ENCODE results near the gene GJB4. TPM values are rescaled to one million over a fixed set of nuclear protein-coding genes. Genes with fewer than 3 reads are reported as not detected.
"Not testable (repeated sequence)": the region's sequence is repeated elsewhere in the genome, so short reads cannot be mapped to it uniquely, and the experiment has no call there.

GJB4 gene
- not detected for polyA plus RNA-seq (ENCODE audit: insufficient read length)

DNA sequence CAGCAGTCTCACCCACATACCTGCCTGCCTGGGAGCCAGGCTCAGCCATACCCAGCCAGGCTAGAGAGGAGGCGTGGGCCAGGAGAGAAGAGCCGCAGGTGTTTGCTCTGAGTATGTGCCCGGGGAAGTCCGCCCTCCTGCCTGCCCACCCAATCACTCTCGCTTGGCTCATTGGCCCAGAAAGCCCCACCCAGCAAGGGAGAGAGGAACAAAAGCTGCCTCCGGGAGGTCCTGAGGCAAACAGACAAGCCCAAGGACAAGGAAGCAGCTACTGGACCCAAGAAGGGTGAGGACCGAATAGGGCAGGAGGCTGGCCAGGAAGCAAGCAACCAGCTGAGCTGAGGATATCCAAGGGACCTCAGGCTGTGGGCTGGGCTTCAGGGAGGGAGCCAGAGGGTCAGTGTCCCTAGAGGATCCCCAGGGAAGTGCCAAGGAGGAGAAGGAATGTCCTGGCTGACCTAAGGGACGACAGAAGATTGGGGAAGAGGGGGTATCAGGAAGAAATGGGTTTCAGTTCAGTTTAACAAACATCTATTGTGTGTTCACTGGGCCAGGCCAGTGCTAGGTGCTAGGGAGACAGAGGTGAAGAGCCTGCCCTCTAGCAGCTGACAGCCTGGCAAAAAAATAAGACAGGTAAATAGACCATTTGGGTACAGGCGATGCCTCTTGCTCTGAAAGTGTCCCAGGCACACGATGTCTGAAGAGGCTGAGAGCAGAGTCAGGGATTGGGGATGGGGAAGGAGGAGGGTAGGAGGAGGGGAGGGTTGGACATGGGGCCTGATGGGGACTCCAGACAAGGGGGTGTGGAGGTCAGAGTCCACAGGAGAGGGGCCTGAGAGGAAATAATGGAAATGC, at the start of gene GJB4:
Gene GJB4 (plus strand): TSS at position 238 of the 855 bp plus-strand sequence. CDS start 1,515 bp downstream, outside the sequence.
- DNase-seq, result no peak

DNA sequence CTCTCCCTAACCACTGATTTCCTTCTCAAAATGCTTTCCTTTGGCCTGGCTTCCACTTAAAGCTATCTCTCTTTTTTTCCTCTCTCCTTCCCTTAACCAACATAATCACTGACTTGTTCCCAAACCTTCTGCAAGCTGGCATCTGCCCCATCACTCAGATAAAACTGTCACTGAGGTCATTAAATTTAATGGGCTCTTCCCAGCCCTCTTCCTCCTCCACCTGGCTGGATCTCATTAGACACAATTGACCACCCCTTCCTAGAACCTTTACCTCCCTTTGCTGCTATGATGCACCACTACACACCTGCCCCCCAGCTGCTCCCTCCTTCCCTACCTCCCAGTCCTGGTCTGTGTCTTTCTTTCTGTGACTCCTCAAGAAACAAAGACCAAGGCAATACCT, 48.7 kb upstream of the GJB4 start:
- no peak for DNase-seq

DNA sequence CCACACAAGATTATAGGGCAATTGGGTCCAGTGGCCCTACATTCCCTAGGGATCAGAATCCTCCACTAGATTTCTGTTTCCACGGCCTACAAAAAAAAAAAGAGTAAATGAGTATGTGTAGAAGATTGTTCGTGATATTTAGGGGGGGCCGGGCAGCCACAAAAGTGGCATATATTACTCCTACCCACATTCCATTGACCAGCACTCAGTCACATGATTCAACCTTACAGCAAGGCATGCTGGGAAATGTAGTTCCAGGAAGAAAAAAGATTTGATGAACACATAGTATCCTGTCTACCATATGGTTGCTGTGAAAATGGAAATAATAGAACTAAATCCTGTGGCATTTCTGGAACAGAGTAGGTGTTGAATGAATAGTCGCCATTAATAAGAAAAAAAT, 48.1 kb upstream of the GJB4 start:
- DNase-seq, result peak; percentile 7

DNA sequence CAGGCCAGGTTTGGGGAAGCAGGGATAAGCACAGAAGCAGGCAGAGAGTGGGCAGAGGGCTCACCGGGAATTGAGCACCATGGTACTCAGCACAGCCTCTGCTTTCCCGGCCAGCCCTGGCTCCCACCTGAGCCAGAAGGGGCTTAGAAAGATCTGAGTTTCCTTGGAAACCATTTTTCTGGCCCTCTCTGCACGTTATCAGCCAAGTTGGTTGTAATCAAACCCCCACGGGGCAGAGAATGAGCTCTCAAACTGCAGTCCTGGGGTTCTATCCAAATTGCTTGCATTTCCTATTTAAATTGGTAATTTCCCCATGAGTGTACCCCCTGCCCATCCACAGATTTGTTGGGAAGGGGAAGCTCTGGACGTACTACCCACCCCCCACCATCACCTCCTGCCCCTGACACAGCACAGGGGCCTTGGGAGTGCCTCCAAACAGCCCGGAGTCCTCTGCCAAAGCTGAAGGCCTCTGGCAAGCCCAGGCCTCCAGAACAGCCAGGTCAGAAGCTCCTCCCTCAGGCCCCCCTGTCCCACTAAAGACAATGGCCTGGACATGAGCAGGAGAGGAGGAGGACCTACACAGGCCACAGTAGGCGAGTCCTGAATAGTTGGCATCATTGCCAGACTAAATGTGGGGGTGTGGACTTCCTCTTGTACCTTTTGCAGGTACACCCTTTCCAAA, 47.4 kb upstream of the GJB4 start:
- peak; percentile 31 for DNase-seq

DNA sequence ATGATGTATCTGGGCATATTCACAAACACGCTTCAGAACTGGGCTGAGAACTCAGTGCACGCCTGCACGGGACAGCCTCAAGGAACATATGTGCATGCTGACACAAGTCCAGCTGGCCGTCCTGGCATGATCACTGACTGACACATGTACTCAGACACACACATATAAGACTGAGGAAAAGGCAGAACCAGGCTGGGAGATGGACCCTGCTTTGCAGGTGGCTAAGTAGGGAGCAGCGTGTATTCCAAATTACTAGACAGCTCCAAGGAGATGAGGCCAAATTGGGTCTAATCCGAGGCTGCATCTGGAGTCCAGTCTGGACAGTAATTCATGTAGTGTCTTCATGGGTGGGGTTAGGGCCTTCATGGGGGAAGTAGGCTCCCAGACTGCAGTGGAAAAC, 46.1 kb upstream of the GJB4 start:
- DNase-seq, result peak; percentile 75

DNA sequence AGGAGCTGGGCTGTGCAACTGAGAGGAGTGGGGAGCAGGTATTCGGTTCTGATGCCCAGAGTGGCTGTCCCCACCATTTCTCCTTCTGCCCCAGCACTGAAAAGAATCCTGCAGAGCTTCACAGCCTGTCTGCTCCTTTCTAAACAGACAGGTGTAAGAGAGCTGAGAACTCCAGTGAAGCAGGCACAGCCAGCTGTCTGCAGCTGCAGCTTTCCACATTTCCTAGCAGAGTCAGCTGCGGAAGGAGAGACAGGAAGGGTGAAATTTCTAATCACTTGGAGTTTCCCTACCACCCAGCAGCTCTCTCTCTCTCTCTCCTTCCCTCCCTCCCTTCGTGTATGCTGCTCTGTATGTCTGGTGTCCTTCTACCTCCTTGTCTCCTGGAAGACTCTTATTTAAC, 45.2 kb upstream of the GJB4 start:
- DNase-seq, result peak; percentile 28

DNA sequence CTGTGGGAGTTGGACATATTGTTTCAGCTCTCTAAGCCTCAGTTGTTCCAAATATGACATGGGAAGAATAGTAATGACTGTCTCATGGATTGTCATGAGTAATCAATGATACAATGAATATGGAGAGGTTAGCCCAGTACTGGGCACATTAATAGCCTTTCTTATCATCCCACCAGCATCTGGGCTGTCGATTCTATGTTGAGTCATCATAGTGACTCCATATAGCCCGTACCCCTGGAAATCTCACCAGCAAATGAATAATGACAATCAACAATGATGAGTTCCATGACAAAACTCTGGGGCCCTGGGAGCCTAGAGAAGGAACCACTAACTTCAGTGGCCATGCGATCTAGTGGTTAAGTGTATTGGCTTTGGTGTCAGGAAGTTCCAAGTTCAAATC, 44.4 kb upstream of the GJB4 start:
- no peak for DNase-seq

DNA sequence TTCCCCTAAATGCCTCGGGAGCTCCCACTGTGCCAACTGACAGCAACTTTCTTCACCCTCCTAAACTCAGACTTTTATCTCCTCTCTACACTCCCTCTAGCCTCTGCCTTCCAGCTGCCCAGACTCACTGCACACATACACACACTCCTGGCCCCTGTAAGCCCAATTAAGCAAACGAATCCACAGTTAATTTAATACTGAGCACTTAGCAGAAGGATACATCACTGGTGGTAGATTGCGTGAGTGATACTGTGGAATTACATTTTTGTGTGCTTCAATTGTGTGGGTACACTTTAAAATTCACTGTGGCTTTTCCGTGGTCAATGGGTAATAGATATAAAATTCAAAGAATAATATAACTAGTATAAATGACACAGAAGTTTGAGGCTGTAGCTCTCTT, 38.3 kb upstream of the GJB4 start:
- DNase-seq, result no peak

DNA sequence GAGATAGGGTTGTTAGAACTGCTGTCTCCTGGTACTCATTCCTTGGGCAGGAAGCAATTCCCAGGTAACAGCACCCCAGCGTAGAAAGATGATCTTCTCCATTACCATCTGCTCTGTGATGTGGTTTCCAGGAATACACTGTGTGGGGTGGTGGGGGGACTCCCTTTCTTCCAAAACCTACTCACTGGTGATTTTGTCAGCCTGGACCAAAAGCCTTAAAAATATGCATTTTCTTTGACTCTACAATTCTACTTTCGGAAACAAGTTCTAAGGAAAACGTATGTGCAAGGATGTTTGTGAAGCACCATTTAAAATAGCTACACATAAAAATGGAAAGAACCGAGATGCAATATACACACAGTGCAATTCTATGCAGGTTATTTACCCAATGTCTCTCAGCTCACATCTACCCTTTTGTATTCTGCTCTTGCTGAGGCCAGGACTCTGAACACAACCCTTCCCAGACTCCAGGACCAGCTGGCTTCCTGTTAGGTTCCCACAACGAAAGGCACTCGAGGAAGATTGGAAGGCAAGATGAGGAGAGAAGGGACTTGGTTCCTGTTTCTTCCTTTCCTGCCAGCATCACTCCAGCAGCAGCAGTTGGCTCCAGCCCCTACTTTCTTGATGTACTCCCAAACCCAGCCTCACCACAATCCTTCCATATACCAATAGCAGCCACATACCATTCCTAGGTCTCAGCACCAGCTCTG, 37.7 kb upstream of the GJB4 start:
- no peak for DNase-seq

DNA sequence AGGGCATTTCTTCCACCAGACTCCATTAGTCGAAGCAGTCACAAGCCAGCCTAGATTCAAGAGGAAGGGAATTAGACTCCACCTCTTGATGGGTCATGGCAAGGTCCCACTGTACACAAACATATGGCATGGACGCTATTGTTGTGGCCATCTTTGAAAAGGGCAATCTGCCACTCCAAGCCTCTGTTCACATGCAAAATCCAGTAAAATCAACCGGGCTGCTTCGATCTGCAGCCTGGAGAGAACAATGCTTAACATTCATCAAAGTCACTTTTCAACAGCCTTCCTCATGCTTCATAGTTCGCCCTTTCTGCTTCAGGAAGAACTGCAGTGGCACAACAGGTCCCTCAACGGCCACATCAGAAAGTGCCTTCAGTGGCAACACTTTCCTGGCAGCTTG, 32.7 kb upstream of the GJB4 start:
- no peak for DNase-seq

DNA sequence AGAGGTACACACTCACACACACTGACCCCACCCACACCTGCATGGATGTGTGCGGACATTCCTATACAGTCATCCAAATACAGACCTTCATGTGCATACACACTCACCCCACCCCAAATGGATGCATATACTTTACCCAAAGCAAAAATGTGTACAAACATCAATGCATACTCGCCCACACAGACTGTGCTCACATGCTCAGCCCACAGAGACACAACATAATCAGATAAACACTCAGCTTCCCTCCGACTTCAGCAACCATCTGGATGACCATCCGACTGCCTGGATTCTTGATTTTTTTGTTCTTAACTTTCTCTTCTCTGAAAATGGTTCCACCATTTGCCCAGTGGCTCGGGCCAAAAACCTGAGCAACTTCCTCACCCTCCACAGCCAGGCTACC, 29.1 kb upstream of the GJB4 start:
- DNase-seq, result no peak

DNA sequence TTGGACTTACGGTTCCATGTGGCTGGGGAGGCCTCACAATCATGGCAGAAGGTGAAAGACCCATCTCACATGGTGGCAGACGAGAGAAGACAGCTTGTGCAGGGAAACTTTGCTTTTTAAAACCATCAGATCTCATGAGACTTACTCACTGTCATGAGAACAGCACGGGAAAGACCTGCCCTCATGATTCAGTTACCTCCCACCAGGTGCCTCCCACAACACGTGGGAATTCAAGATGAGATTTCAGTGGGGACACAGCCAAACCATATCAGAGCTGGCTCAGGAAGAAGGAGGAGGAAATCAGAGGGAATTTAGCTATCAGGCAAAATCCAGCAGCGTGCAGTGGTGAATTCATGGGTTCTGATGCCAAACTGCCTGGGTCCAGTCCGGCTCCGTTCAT, 26.7 kb upstream of the GJB4 start:
- DNase-seq, result not testable (repeated sequence)

DNA sequence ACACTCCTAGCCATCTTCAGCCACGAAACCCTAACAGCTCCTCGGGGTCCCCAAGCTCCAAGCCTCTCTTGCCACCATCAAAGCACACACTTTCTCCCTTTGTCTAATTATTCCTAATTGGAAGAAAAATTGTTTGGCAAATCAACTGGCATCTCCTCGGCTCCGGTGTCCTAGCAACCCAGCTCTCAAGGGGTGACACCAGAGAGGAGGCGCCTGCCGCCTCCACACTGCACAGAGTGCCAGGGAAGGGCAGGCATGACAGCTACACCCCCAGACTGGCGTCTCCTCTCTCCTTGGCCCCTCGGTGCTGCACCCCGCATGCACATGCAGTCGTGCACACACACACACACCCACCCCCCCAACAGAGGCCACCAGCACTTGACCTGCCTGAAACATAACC, 22.8 kb upstream of the GJB4 start:
- DNase-seq, result no peak

DNA sequence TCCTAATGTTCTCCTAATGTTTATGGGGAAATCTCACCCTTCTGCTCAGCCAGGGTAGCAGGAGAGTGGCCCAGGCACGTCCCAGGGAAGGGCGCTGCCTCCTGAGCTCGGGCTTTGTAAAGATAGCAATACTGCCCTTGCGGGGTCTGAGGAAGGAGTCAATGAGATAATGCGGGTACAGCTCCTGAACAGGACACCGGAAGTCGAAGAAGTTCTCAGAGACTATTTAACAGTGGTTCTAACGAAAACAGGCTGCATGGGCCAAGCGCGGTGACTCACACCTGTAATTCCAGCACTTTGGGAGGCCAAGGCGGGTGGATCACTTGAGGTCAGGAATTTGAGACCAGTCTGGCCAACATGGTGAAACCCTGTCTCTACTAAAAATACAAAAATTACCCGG, 22.3 kb upstream of the GJB4 start:
- not testable (repeated sequence) for DNase-seq

DNA sequence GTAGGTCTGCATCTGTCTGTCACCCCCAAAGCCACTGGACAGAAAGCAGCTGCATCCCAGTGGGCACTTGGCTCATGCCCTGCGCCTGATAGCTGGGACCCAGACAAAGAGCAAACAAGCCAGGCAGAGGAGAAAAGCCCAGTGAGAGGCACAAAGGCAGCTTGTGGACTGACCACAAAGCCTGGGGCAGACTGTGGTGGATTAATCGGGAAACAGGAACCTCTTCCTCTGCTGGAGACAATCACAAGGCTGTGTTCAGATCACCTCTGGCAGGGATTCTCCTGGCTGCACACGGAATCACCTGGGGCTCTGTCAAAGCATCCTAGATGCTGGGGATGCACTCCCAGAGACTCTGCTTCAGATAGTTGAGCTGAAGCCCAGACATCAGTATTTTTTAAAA, 19.9 kb upstream of the GJB4 start:
- no peak for DNase-seq

DNA sequence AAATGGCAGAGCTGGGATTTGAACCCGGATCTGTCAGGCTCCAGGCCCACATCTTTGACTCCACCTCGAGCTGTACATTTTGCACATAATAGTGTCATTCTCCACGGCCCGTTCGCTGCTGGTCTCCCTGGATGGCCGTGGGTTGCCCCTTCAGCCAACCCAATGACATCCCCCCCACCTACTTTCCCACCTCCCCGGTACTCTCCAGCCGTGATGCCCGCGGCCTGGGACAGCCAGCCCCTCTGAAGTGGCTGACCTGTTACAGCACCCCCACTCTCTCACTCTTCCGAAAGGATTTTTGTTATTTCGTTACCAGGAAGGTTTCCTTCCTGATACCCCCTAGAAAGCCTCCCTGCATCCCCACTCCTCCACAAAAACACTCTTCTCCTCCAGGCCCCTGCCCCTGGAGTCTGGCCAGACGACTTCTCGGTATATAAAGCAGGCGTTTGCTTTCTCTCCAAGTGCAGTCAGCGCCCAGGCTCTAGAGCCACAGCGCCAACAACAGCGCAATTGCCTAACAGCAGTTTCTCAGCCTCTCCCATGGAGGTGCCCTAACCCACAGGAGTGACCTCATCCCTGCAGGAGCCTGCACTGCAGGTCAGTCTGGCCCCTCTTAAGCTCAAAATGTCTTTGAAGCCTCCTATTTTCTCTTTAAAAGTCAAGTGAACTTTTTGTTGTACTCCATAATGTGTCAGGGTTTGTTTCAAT, 19.2 kb upstream of the GJB4 start:
- DNase-seq, result no peak

DNA sequence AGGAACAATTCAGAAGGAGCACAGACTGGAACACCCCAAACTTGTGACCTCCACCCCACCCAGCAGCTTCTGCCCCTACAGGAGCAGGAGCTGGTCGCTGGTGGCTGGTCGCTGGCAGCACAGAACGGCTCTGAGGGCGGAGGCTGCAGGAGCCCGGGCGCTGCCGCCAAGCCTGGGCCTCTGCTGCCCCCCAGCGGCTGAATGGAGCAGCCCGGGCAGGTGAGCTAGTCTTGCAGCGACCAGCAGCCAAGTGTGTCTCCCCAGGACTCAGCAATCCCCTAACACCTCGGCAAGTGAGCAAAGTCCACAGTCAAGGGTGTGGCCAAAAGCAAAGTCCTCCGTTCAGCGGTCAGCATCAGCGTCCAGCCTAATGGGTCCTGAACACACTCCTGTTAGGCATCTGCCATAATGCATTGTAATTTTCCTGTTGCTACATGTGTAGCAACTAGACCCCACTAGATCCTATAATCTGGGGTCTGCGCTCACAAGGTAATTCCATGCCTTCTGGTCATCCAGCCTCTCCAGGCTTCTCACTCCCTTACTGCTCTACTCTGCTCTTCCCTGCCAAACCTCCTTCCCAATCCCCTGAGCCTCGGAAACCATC, 16.8 kb upstream of the GJB4 start:
- DNase-seq, result peak; percentile 64

DNA sequence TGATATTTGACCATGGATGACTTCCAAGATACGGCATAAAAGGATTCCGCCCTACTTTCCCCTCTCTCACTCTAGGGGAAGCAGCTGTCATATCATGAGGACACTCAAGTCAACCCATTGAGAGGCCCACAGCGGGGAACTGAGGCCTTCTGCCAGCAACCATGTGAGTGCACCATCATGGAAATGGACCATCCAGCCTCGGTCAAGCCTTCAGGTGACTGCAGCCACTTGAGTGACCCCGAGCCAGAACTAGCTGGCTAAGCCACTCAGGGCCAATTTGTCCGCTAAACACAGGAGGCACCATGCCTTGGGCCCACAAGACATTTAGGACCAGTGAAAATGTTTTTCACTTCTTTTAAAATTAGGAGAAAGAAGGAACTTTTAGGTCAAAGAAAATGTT, 15.8 kb upstream of the GJB4 start:
- no peak for DNase-seq

DNA sequence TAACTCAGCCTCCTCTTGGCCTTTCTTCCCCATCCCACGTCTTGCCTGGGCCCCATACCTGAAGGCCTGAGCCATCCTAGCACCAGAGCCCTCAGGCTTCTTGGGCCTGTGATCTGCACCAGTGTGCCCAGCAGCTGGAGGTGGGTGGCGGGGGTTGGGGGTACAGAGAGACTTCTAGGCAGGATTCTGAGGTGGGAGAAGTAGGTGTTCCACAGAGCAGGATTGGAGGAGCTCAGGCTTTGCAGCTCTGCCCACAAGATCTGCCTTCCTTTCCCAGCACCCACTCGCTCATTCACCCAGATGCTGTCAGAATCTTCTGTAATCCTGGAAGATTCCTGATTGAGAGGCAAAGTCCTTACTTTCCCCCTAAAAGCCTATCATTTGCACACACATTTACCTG, 14.7 kb upstream of the GJB4 start:
- DNase-seq, result no peak

DNA sequence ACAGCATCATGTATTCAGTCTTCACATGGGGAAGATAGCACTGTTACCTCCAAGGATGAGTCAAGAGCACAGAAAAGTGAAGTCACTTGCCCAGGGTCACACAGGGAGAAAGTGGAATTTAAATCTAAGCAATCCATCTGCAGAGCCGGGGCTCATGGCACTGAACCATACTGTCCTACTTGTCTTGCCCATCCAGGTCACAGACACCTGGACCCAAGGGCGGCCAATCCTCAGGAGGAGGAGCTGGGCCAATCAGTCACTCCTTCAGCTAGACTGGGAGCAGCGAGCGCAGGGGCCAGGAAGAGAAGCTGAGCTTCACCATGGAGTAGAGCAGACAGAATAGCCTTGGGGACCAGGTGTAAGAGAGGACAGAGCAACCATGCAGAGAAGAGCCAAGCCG, 13.9 kb upstream of the GJB4 start:
- no peak for DNase-seq

DNA sequence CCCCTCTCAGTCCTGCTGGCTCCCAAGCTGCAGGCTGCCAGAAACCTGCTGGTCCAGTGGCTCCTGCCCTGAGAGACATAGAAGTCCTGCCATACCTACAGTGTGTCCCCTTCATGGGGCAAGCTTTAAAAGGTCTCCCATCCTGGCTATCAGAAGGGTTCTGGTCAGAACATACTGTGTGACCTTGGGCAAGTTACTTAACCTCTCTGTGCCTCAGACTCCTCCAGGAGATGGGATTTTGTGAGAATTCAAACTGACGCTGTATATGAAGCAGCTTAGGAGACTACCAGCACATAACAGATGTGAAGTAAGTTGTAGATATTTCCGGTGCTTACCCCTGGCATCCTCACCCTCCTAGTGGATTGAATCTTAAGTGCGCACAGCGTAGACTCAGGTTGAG, 13.4 kb upstream of the GJB4 start:
- DNase-seq, result no peak
